Stomach (tissue), 9 donors: Measurements from ENCODE around the gene TNS3. TPM values are rescaled to one million over a fixed set of nuclear protein-coding genes. Genes with fewer than 3 reads are reported as not detected.

ENCODE experiments used
- DNase-seq, 2 donors: peaks; one replicate each; pipeline versions ENCODE4 v3.0.0 to v3.0.0-alpha.2; 2013 to 2019
- H3K27ac ChIP-seq, 5 donors: fragments of 200-600 bp in 4 of 5; sonication (generic) in 4 of 5; one replicate each; pipeline ENCODE4 v1.5.1; 2013 to 2019; ENCODE audit warnings: mild to moderate bottlenecking in 1 of 5, moderate library complexity in 1 of 5
- H3K27me3 ChIP-seq, 3 donors: fragments of 200-600 bp; sonication (generic); one replicate each; pipeline ENCODE4 v1.5.1; 2017 to 2019; ENCODE audit warnings: mixed run types in 1 of 3
- H3K36me3 ChIP-seq, 4 donors: fragments of 200-600 bp; sonication (generic); 1 replicate in 3 of 4; 2 replicates in 1 of 4; pipeline ENCODE4 v1.5.1; 2016 to 2019
- H3K4me1 ChIP-seq, 4 donors: fragments of 200-600 bp; sonication (generic); one replicate each; pipeline ENCODE4 v1.5.1; 2016 to 2019
- H3K4me3 ChIP-seq, 4 donors: fragments of 200-600 bp; sonication (generic) in 3 of 4; one replicate each; pipeline ENCODE4 v1.5.1; 2016 to 2019; ENCODE audit warnings: mild to moderate bottlenecking in 1 of 4
- H3K9me3 ChIP-seq, 4 donors: fragments of 200-600 bp; sonication (generic); one replicate each; pipeline ENCODE4 v1.5.1; 2016 to 2019
- CTCF ChIP-seq, 7 experiments: fragments of 450-650 bp in 4 of 7; fragments of 200-600 bp in 3 of 7; sonication (generic) in 3 of 7; IDR thresholded peaks; one replicate each; pipeline ENCODE4 v1.5.1; 2016 to 2019; ENCODE audit warnings: antibody characterized with exemption in 7 of 7, control low read depth in 2 of 7, mild to moderate bottlenecking in 1 of 7
- EP300 ChIP-seq: sonication (generic); formaldehyde crosslinking; IDR thresholded peaks from one replicate; pipeline ENCODE4 v1.6.1; 2017; ENCODE audit warnings: antibody characterized with exemption
- POLR2A ChIP-seq, 4 donors: fragments of 450-650 bp; IDR thresholded peaks; one replicate each; pipeline ENCODE4 v1.6.1; 2016; ENCODE audit warnings: antibody characterized with exemption in 4 of 4, control low read depth in 2 of 4, mild to moderate bottlenecking in 1 of 4, moderate library complexity in 1 of 4
- POLR2AphosphoS5 ChIP-seq, 3 donors: sonication (generic); formaldehyde crosslinking; IDR thresholded peaks; one replicate each; pipeline ENCODE4 v1.6.1; 2016; ENCODE audit warnings: antibody characterized with exemption in 3 of 3
- WGBS, 5 donors: extraction: QIAGEN DNeasy Blood & Tissue Kit in 3 of 5; methylation state at CpG; one replicate each; pipeline versions ENCODE4 v1.1.5 to v1.1.7; 2013 to 2018; 5-methylcytosine and 5-hydroxymethylcytosine counted together
- intact Hi-C: fragments of 100-400 bp; cut with DNase I; formaldehyde crosslinking; loops from one replicate; pipeline ENCODE4 v1.15.1; 2023; ENCODE audit warnings: low total_unique reads
- polyA plus RNA-seq, 3 donors: library from polyadenylated mRNA; stranded (reverse); fragments of 200-250 nt; gene quantifications; one replicate each; pipeline ENCODE4 v1.2.3, GENCODE V29; 2013
- total RNA-seq, 5 donors: library from RNA; depleted of rRNA; stranded (reverse); fragments of >200 nt; gene quantifications; one replicate each; pipeline versions ENCODE4 v1.1.0 to v1.2.3, GENCODE V29; 2014 to 2016
- donor health status: healthy with polysubstance abuse.
- donor health status: Bipolar disorder and iron deficiency.
- donor health status: healthy.

The TNS3 gene
- total and polyA plus RNA-seq, 8 donors = 10.0 to 105 (median 41.0) TPM

- intact Hi-C loops = no loop called here
- DNase-seq = no peak
- TF ChIP-seq CTCF (IDR thresholded peaks at IDR 0.05) (no peak), POLR2AphosphoS5 (IDR thresholded peaks at IDR 0.05) (no peak), POLR2A (IDR thresholded peaks at IDR 0.05) (no peak), EP300 (no peak)
- H3K27ac ChIP-seq = peak overlapping the region in 2 of 5 donors; percentile 2 to 38
- 33 to 65% (median 46%) methylated on average over 1 of the region's 1 CpG for WGBS, 5 donors
- H3K4me1 ChIP-seq = peaks cover 36 to 58% (median 47%) of the 10 kb centered on the region in 4 donors
- no peaks in the 10 kb centered on the region for H3K9me3 ChIP-seq
- no peaks in the 10 kb centered on the region for H3K27me3 ChIP-seq
- peaks cover 16 to 43% (median 33%) of the 10 kb centered on the region in 4 donors for H3K36me3 ChIP-seq
- no peak overlapping the region for H3K4me3 ChIP-seq
These were observed 210.6 kb downstream of the TNS3 start for GRCh38 chr7:47371317-47371716.

- no peak for DNase-seq
- intact Hi-C loops = no loop called here
- WGBS, 5 donors = 61 to 79% (median 76%) methylated on average over 14 to 15 of the region's 15 CpGs
- TF ChIP-seq CTCF (IDR thresholded peaks at IDR 0.05) (no peak), EP300 (no peak), POLR2AphosphoS5 (IDR thresholded peaks at IDR 0.05) (no peak), POLR2A (IDR thresholded peaks at IDR 0.05) (no peak)
- H3K9me3 ChIP-seq = no peaks in the 10 kb centered on the region
- H3K4me3 ChIP-seq = no peak overlapping the region
- peaks cover 16 to 49% (median 38%) of the 10 kb centered on the region in 4 donors for H3K36me3 ChIP-seq
- H3K27me3 ChIP-seq = no peaks in the 10 kb centered on the region
- peaks cover 36 to 57% (median 43%) of the 10 kb centered on the region in 4 donors for H3K4me1 ChIP-seq
- no peak overlapping the region for H3K27ac ChIP-seq
These were observed 211.4 kb downstream of the TNS3 start for GRCh38 chr7:47370461-47371042.

GRCh38 chr7:47369736-47370135 is 212.2 kb downstream of the TNS3 start:
- no peak for DNase-seq
- Histone ChIP-seq H3K4me3 (no peak overlapping the region), H3K27me3 (no peaks in the 10 kb centered on the region), H3K36me3 (peaks cover 16 to 53% (median 39%) of the 10 kb centered on the region in 4 donors), H3K9me3 (no peaks in the 10 kb centered on the region), H3K27ac (no peak overlapping the region), H3K4me1 (peaks cover 30 to 49% (median 36%) of the 10 kb centered on the region in 4 donors)
- 90 to 100% (median 92%) methylated on average over 3 of the region's 3 CpGs for WGBS, 5 donors
- intact Hi-C loops = no loop called here
- TF ChIP-seq EP300 = no peak
- TF ChIP-seq POLR2AphosphoS5 (IDR thresholded peaks at IDR 0.05) = no peak
- no peak for TF ChIP-seq CTCF (IDR thresholded peaks at IDR 0.05)
- TF ChIP-seq POLR2A (IDR thresholded peaks at IDR 0.05) = no peak

- Histone ChIP-seq H3K27me3 (no peaks in the 10 kb centered on the region), H3K4me1 (peaks cover 17 to 35% (median 22%) of the 10 kb centered on the region in 4 donors), H3K27ac (no peak overlapping the region), H3K9me3 (no peaks in the 10 kb centered on the region), H3K4me3 (no peak overlapping the region), H3K36me3 (peaks cover 16 to 67% (median 52%) of the 10 kb centered on the region in 4 donors)
- intact Hi-C loops = no loop called here
- TF ChIP-seq EP300 (no peak), POLR2AphosphoS5 (IDR thresholded peaks at IDR 0.05) (no peak), CTCF (IDR thresholded peaks at IDR 0.05) (no peak), POLR2A (IDR thresholded peaks at IDR 0.05) (no peak)
- DNase-seq = no peak
- 86 to 95% (median 91%) methylated on average over 11 to 18 of the region's 18 CpGs for WGBS, 5 donors
These were observed 213.6 kb downstream of the TNS3 start for GRCh38 chr7:47368190-47368812.
